T-cell (primary cell): Measurements from ENCODE around the gene JPH2. TPM values are rescaled to one million over a fixed set of nuclear protein-coding genes. Genes with fewer than 3 reads are reported as not detected.
"Not testable (repeated sequence)": the region's sequence is repeated elsewhere in the genome, so short reads cannot be mapped to it uniquely, and the experiment has no call there.

ENCODE experiments used
- ATAC-seq, 4 experiments: fragments of 200-7000 bp in 3 of 4; fragments of 150-1000 bp in 1 of 4; cut with Tn5 transposase; replicated peaks in 1 of 4; 1 replicate in 3 of 4; 2 replicates in 1 of 4; pipeline ENCODE4 v1.10.0; 2021; ENCODE audit warnings: moderate library complexity in 3 of 4, mild to moderate bottlenecking in 2 of 4, moderate number of reproducible peaks in 1 of 4
- CTCF ChIA-PET, 2 donors: fragments of 300-600 bp; sonication (Branson Sonifier 250); formaldehyde crosslinking; loops; one replicate each; lab custom pipeline; 2022; ENCODE audit warnings: antibody characterized with exemption in 2 of 2; lab: Charles Lee
- POLR2A ChIA-PET, 2 donors: fragments of 300-600 bp; sonication (Branson Sonifier 250); formaldehyde crosslinking; loops; one replicate each; lab custom pipeline; 2022; ENCODE audit warnings: antibody characterized with exemption in 2 of 2; lab: Charles Lee
- DNase-seq, 35 experiments: peaks; one replicate each; pipeline versions ENCODE4 v3.0.0 to v3.0.0-alpha.2; 2013 to 2023
- H3K27ac ChIP-seq: one replicate; pipeline ENCODE4 v1.5.1; 2013; ENCODE audit warnings: low read length
- H3K27me3 ChIP-seq, 2 experiments: replicated peaks in 1 of 2; 1 replicate in 1 of 2; 2 replicates in 1 of 2; pipeline versions ENCODE4 v1.6.1 to v1.7.0; 2013; ENCODE audit warnings: low read length in 1 of 2, mixed read lengths in 1 of 2; ENCODE audit not compliant: control insufficient read depth in 2 of 2, insufficient read depth in 2 of 2; ENCODE audit errors: extremely low read depth in 1 of 2
- H3K36me3 ChIP-seq, 2 donors: 1 replicate in 1 of 2; 2 replicates in 1 of 2; pipeline versions ENCODE4 v1.6.1 to v1.7.0; 2013; ENCODE audit warnings: low read length in 1 of 2; ENCODE audit not compliant: control insufficient read depth in 2 of 2, insufficient read depth in 1 of 2; ENCODE audit errors: extremely low read depth in 1 of 2
- H3K4me1 ChIP-seq, 2 experiments: 1 replicate in 1 of 2; 2 replicates in 1 of 2; pipeline versions ENCODE4 v1.6.1 to v1.7.0; 2013; ENCODE audit warnings: low read length in 2 of 2, mixed read lengths in 1 of 2; ENCODE audit not compliant: insufficient read depth in 2 of 2, control insufficient read depth in 1 of 2; ENCODE audit errors: extremely low read depth in 1 of 2
- H3K4me3 ChIP-seq, 2 donors: 1 replicate in 1 of 2; 2 replicates in 1 of 2; pipeline versions ENCODE4 v1.5.1 to v1.7.0; 2013; ENCODE audit warnings: mild to moderate bottlenecking in 2 of 2, low read length in 1 of 2, moderate library complexity in 1 of 2; ENCODE audit not compliant: control insufficient read depth in 1 of 2; ENCODE audit errors: extremely low read depth in 1 of 2
- H3K9me3 ChIP-seq: 2 replicates; pipeline ENCODE4 v1.7.0; 2013
- H3K27ac Mint-ChIP-seq, 2 donors: one replicate each; pipeline ENCODE4 v1.8.0; 2020 to 2021; ENCODE audit warnings: mild to moderate bottlenecking in 2 of 2, mixed read lengths in 2 of 2
- H3K27me3 Mint-ChIP-seq, 2 donors: one replicate each; pipeline ENCODE4 v1.8.0; 2021 to 2022; ENCODE audit warnings: mixed read lengths in 2 of 2
- H3K36me3 Mint-ChIP-seq: one replicate; pipeline ENCODE4 v1.8.0; 2021; ENCODE audit warnings: mixed read lengths
- H3K4me1 Mint-ChIP-seq, 3 donors: one replicate each; pipeline ENCODE4 v1.8.0; 2020 to 2022; ENCODE audit warnings: mixed read lengths in 3 of 3, mild to moderate bottlenecking in 1 of 3
- H3K4me3 Mint-ChIP-seq, 3 donors: one replicate each; pipeline ENCODE4 v1.8.0; 2020 to 2022; ENCODE audit warnings: mild to moderate bottlenecking in 3 of 3, mixed read lengths in 3 of 3, moderate library complexity in 3 of 3
- H3K9me3 Mint-ChIP-seq, 3 donors: one replicate each; pipeline ENCODE4 v1.8.0; 2020 to 2022; ENCODE audit warnings: mixed read lengths in 3 of 3
- WGBS: methylation state at CpG from one replicate; pipeline ENCODE4 v1.1.5; 2013; ENCODE audit warnings: missing lambda C conversion rate; ENCODE audit not compliant: insufficient coverage; 5-methylcytosine and 5-hydroxymethylcytosine counted together
- total RNA-seq, 35 experiments: library from RNA in 6 of 35; stranded (reverse) in 6 of 35; fragments of 120-200 nt in 1 of 35; gene quantifications; one replicate each; pipeline versions ENCODE4 v1.2.1 to v1.2.4 and lab custom pipeline; 2013 to 2026

JPH2 gene
- total RNA-seq, 5 donors from 2014 or later (not counting 1 experiment from before 2014, with no cell fraction given) = 0.06 to 0.15 (median 0.09) TPM; not detected in 2

DNA sequence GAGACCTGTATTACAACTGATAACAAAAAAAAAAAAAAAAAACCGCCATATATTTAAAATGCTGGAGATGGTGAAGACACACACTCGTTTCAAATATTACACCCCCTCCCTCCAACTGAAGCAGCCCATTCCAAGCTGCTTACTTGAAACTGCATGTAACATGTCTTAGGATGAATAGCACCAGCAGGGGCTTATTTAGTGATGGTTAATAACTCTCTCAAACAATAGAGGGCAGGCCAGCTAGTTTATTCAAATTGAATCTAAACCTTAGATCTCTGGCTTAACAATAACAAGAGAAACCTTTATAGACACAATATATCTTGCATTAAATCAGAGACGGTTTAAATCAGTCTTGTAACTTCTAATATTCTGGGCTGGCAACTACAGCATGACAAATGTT, 9.3 kb upstream of the JPH2 start:
- peaks cover 2 to 8% of the 10 kb centered on the region in 2 experiments for H3K4me1 ChIP-seq
- no peaks in the 10 kb centered on the region for H3K27me3 ChIP-seq
- H3K36me3 Mint-ChIP-seq = peaks cover 46% of the 10 kb centered on the region
- H3K27ac Mint-ChIP-seq = no peak overlapping the region
- no peaks in the 10 kb centered on the region for H3K9me3 Mint-ChIP-seq
- CTCF ChIA-PET = interaction anchor here in 1 of 2 donors (0.7 to 1.5 kb wide), 5 partner anchors 12 to 740 kb away, joined by 3 to 6 read pairs (median 5); no protein-coding TSS in a partner anchor
- ATAC-seq (peak in 1 of 4 experiments; percentile 33), DNase-seq (no peak)
- H3K27ac ChIP-seq = no peak overlapping the region
- peaks cover 15 to 50% of the 10 kb centered on the region in 2 donors for H3K36me3 ChIP-seq
- no peaks in the 10 kb centered on the region for H3K9me3 ChIP-seq
- peaks cover 19 to 25% (median 22%) of the 10 kb centered on the region in 3 donors for H3K4me1 Mint-ChIP-seq
- H3K4me3 Mint-ChIP-seq = no peak overlapping the region
- no peaks in the 10 kb centered on the region for H3K27me3 Mint-ChIP-seq
- WGBS = 100% methylated on average over 1 of the region's 3 CpGs
- no peak overlapping the region for H3K4me3 ChIP-seq
- POLR2A ChIA-PET = interaction anchor here (0.6 to 0.7 kb wide), 3 partner anchors 58 to 730 kb away, joined by 5 to 6 read pairs (median 5); no protein-coding TSS in a partner anchor

DNA sequence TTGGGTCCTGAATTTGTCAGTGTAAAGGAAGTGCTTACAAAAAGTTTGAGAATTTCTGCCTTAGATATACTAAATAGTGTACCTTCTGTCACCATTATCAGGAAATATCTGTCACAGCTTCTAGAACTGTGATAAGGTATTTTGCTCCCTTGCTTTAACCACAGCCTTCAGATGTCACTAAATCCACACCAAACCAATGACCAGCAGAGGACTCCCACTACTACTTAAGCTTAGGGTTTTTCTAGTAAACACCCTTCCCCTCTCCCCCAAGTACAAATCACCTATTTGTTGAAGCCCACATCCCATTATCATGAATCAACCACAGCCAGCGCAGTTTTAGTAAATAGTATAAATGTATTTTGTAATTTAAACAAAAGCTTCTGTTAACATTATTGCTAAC, 8.6 kb upstream of the JPH2 start:
- Mint-ChIP-seq H3K4me1 (peaks cover 13 to 22% (median 20%) of the 10 kb centered on the region in 3 donors), H3K27ac (no peak overlapping the region), H3K9me3 (no peaks in the 10 kb centered on the region), H3K27me3 (peaks cover 3 to 4% of the 10 kb centered on the region in 2 donors), H3K4me3 (no peak overlapping the region), H3K36me3 (peaks cover 39% of the 10 kb centered on the region)
- H3K9me3 ChIP-seq = no peaks in the 10 kb centered on the region
- ATAC-seq (no peak), DNase-seq (no peak)
- no peak overlapping the region for H3K4me3 ChIP-seq
- ChIA-PET CTCF (interaction anchor here in 1 of 2 donors (0.7 to 1.5 kb wide), 5 partner anchors 13 to 739 kb away, joined by 3 to 6 read pairs (median 5); no protein-coding TSS in a partner anchor), POLR2A (interaction anchor here in 1 of 2 donors (0.6 kb wide), 1 partner anchor 539 kb away, joined by 5 read pairs; no protein-coding TSS in a partner anchor)
- H3K27ac ChIP-seq = no peak overlapping the region
- peaks cover 0 to 8% of the 10 kb centered on the region in 2 experiments for H3K4me1 ChIP-seq
- no CpG with 5 or more reads among the region's 1 CpG for WGBS
- H3K27me3 ChIP-seq = peaks cover 0 to 5% of the 10 kb centered on the region in 2 experiments
- peaks cover 15 to 43% of the 10 kb centered on the region in 2 donors for H3K36me3 ChIP-seq

DNA sequence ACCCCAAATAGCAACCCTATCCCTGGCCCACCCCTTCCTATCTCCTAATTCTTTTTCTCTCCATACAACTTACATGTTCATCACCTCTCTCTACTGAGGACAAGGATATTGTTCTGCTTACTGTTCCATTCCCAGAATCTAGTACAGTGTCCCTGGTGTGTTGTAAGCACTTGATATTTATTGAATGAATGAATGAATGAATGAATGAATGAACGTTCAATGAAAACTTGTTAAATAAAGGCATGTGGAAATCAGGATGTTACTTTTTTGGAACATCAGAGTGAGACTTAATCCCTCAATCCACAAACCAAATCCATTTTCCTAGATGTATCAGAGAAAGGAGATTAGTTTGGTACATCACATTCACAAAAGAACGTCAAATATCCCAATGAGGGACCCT, 6.8 kb upstream of the JPH2 start:
- Histone ChIP-seq H3K27me3 (peaks cover 4 to 14% of the 10 kb centered on the region in 2 experiments), H3K9me3 (no peaks in the 10 kb centered on the region), H3K4me3 (no peak overlapping the region), H3K4me1 (peaks cover 0 to 2% of the 10 kb centered on the region in 2 experiments), H3K36me3 (peaks cover 7 to 25% of the 10 kb centered on the region in 2 donors), H3K27ac (no peak overlapping the region)
- ChIA-PET CTCF (no interaction called here), POLR2A (no interaction called here)
- Mint-ChIP-seq H3K9me3 (no peaks in the 10 kb centered on the region), H3K4me1 (peaks cover 1 to 8% (median 4%) of the 10 kb centered on the region in 3 donors), H3K27me3 (peaks cover 7 to 9% of the 10 kb centered on the region in 2 donors), H3K36me3 (peaks cover 23% of the 10 kb centered on the region), H3K27ac (no peak overlapping the region), H3K4me3 (no peak overlapping the region)
- DNase-seq (no peak), ATAC-seq (no peak)
- no CpG with 5 or more reads among the region's 2 CpGs for WGBS

DNA sequence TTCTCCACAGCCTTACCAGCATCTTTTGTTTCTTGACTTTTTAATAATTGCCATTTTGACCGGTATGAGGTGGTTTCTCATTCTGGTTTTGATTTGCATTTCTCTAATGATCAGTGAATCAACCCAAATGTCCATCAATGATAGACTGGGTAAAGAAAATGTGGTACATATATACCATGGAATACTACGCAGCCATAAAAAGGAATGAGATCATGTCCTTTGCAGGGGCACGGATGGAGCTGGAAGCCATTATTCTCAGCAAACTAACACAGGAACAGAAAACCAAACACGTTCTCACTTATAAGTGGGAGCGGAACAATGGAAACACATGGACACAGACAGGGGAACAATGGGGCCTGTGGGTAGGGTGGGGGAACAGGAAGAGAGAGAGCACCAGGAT, 4.7 kb upstream of the JPH2 start:
- H3K27me3 ChIP-seq = peaks cover 12 to 35% of the 10 kb centered on the region in 2 experiments
- H3K27me3 Mint-ChIP-seq = peaks cover 24 to 25% of the 10 kb centered on the region in 2 donors
- ATAC-seq, H3K9me3 ChIP-seq, H3K27ac ChIP-seq, DNase-seq, H3K27ac Mint-ChIP-seq, POLR2A ChIA-PET, H3K36me3 ChIP-seq, H3K4me3 ChIP-seq, H3K9me3 Mint-ChIP-seq, H3K36me3 Mint-ChIP-seq, H3K4me3 Mint-ChIP-seq: not testable (repeated sequence)
- H3K4me1 ChIP-seq = peaks cover 4 to 13% of the 10 kb centered on the region in 2 experiments
- peaks cover 9 to 16% (median 12%) of the 10 kb centered on the region in 3 donors for H3K4me1 Mint-ChIP-seq
- WGBS = no CpG with 5 or more reads among the region's 5 CpGs
- CTCF ChIA-PET = interaction anchor here in 1 of 2 donors (2.8 kb wide), 1 partner anchor 74 kb away, joined by 37 read pairs; no protein-coding TSS in a partner anchor

DNA sequence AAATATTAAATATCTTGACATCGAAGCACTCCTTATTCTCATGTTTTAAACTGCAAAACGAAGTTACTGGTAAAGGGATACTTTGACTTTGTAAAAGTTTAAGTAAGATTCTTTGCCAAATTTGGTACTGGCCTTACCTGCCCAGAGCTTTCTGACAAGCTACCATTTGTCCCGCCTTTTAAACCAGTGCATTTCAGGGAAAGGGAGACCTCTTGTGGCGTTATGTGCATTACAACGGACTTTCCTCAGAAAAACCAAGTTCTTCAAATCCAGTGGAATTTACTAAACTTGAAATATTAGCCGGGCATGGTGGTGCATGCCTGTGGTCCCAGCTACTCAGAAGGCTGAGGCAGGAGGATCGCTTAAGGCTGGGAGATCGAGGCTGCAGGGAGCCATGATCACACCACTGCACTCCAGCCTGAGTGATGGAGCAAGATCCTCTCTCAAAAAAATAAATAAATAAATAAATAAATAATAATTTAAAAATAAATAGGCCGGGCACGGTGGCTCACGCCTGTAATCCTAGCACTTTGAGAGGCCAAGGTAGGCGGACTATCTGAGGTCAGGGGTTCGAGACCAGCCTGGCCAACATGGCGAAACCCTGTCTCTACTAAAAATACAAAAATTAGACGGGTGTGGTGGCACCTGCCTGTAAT, 3.3 kb upstream of the JPH2 start:
- H3K4me3 ChIP-seq, H3K36me3 Mint-ChIP-seq, H3K27ac ChIP-seq, POLR2A ChIA-PET, H3K9me3 Mint-ChIP-seq, H3K27ac Mint-ChIP-seq, H3K36me3 ChIP-seq, H3K4me3 Mint-ChIP-seq, H3K9me3 ChIP-seq: not testable (repeated sequence)
- DNase-seq (peak in 22 of 35 experiments; percentile 12 to 77 (median 38)), ATAC-seq (peak; percentile 37 to 57 (median 45))
- WGBS = 0% methylated on average over 1 of the region's 15 CpGs
- CTCF ChIA-PET = interaction anchor here (0.6 to 2.8 kb wide), 13 partner anchors 10 to 742 kb away, joined by 3 to 37 read pairs (median 5); partner anchors contain the start of gene FITM2 (in 1 of the 2)
- Mint-ChIP-seq H3K4me1 (peaks cover 9 to 18% (median 16%) of the 10 kb centered on the region in 3 donors), H3K27me3 (peaks cover 35 to 38% of the 10 kb centered on the region in 2 donors)
- Histone ChIP-seq H3K4me1 (peaks cover 4 to 16% of the 10 kb centered on the region in 2 experiments), H3K27me3 (peaks cover 12 to 45% of the 10 kb centered on the region in 2 experiments)

DNA sequence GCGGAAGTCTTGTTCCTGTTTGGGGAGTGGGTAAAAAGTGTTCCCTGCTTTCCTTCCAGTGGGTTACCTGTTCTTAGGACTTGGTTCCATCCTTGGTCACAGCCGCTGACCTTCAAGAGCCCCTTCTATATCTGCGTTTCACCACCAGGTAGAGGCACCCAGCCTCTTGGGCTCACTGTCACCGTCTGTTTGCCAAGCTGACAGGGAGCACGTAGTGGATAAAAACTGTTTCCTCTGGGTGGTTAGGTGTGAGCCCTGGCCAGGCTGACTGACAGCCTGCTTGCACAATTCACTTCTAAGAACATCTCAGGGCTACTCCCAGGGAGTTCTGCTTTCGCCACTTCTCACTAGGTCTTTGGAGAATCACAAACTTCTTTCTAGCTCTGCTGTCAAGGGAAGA, 1.8 kb upstream of the JPH2 start:
- Mint-ChIP-seq H3K4me1 (peaks cover 9 to 18% (median 16%) of the 10 kb centered on the region in 3 donors), H3K27me3 (peaks cover 45 to 46% of the 10 kb centered on the region in 2 donors), H3K36me3 (no peaks in the 10 kb centered on the region), H3K9me3 (no peaks in the 10 kb centered on the region), H3K4me3 (no peak overlapping the region), H3K27ac (no peak overlapping the region)
- no peak overlapping the region for H3K4me3 ChIP-seq
- H3K4me1 ChIP-seq = peaks cover 4 to 16% of the 10 kb centered on the region in 2 experiments
- ATAC-seq (no peak), DNase-seq (no peak)
- POLR2A ChIA-PET = interaction anchor here in 1 of 2 donors (0.6 kb wide), 1 partner anchor 10 kb away, joined by 3 read pairs; no protein-coding TSS in a partner anchor
- CTCF ChIA-PET = interaction anchor here (0.6 to 2.8 kb wide), 3 partner anchors 72 to 131 kb away, joined by 3 to 37 read pairs (median 13); no protein-coding TSS in a partner anchor
- H3K27ac ChIP-seq = no peak overlapping the region
- no peaks in the 10 kb centered on the region for H3K36me3 ChIP-seq
- peaks cover 15 to 55% of the 10 kb centered on the region in 2 experiments for H3K27me3 ChIP-seq
- WGBS = 90% methylated on average over 2 of the region's 6 CpGs
- no peaks in the 10 kb centered on the region for H3K9me3 ChIP-seq
